Upper lobe of left lung (tissue), 6 donors: ENCODE results near the gene RPS28. TPM values are rescaled to one million over a fixed set of nuclear protein-coding genes. Genes with fewer than 3 reads are reported as not detected.

Experiments
- ATAC-seq, 2 donors: fragments of 200-7000 bp; cut with Tn5 transposase; one replicate each; pipeline ENCODE4 v1.9.1; 2022; ENCODE audit warnings: mild to moderate bottlenecking in 2 of 2, moderate library complexity in 2 of 2; ENCODE audit not compliant: low FRiP score in 2 of 2
- DNase-seq, 2 donors: peaks; one replicate each; pipeline ENCODE4 v3.0.0-alpha.2; 2019 to 2020
- H3K27ac ChIP-seq, 4 donors: fragments of 200-600 bp; sonication (generic); one replicate each; pipeline ENCODE4 v1.5.1; 2016 to 2019
- H3K27me3 ChIP-seq, 4 donors: fragments of 200-600 bp; sonication (generic); one replicate each; pipeline ENCODE4 v1.5.1; 2017 to 2019
- H3K36me3 ChIP-seq, 4 donors: fragments of 200-600 bp; sonication (generic); one replicate each; pipeline ENCODE4 v1.5.1; 2016 to 2019
- H3K4me1 ChIP-seq, 4 donors: fragments of 200-600 bp; sonication (generic); one replicate each; pipeline ENCODE4 v1.5.1; 2018 to 2019
- H3K4me3 ChIP-seq, 4 donors: fragments of 200-600 bp; sonication (generic); one replicate each; pipeline ENCODE4 v1.5.1; 2017 to 2019; ENCODE audit warnings: mild to moderate bottlenecking in 2 of 4, moderate library complexity in 1 of 4
- H3K9me3 ChIP-seq, 4 donors: fragments of 200-600 bp; sonication (generic); one replicate each; pipeline ENCODE4 v1.5.1; 2018 to 2019
- EP300 ChIP-seq, 4 donors: sonication (generic); formaldehyde crosslinking; IDR thresholded peaks; one replicate each; pipeline ENCODE4 v1.5.1; 2017; ENCODE audit warnings: antibody characterized with exemption in 4 of 4, control low read depth in 2 of 4
- POLR2A ChIP-seq, 4 donors: fragments of 450-650 bp; IDR thresholded peaks; one replicate each; pipeline ENCODE4 v1.5.1; 2016 to 2017; ENCODE audit warnings: antibody characterized with exemption in 4 of 4, mild to moderate bottlenecking in 2 of 4
- POLR2AphosphoS5 ChIP-seq, 2 donors: sonication (generic); formaldehyde crosslinking; IDR thresholded peaks; one replicate each; pipeline ENCODE4 v1.5.1; 2017; ENCODE audit warnings: antibody characterized with exemption in 2 of 2
- WGBS, 2 donors: methylation state at CpG; one replicate each; pipeline ENCODE4 v1.1.5; 2017 to 2018; 5-methylcytosine and 5-hydroxymethylcytosine counted together
- total RNA-seq, 6 donors: library from RNA; depleted of rRNA in 4 of 6; stranded (reverse); fragments of >200 nt in 4 of 6; gene quantifications; one replicate each; pipeline versions ENCODE4 v1.1.0 to v1.2.1, GENCODE V29; 2016 to 2021
- TF ChIP-seq, protein P1 (sequence below), 6 experiments: fragments of 450-650 bp in 4 of 6; fragments of 200-600 bp in 2 of 6; sonication (generic) in 2 of 6; IDR thresholded peaks; one replicate each; pipeline ENCODE4 v1.5.1; 2016 to 2019; ENCODE audit warnings: antibody characterized with exemption in 6 of 6
- donor health status: DM: no; HTN: no; CAD: no; lungs with moderate emphysema.
- donor health status: DM: no; HTN: yes; CAD: no; lungs with severe emphysema.

The RPS28 gene
- total RNA-seq, 6 donors from 2014 or later: 282 to 1,919 (median 843) TPM

DNA sequence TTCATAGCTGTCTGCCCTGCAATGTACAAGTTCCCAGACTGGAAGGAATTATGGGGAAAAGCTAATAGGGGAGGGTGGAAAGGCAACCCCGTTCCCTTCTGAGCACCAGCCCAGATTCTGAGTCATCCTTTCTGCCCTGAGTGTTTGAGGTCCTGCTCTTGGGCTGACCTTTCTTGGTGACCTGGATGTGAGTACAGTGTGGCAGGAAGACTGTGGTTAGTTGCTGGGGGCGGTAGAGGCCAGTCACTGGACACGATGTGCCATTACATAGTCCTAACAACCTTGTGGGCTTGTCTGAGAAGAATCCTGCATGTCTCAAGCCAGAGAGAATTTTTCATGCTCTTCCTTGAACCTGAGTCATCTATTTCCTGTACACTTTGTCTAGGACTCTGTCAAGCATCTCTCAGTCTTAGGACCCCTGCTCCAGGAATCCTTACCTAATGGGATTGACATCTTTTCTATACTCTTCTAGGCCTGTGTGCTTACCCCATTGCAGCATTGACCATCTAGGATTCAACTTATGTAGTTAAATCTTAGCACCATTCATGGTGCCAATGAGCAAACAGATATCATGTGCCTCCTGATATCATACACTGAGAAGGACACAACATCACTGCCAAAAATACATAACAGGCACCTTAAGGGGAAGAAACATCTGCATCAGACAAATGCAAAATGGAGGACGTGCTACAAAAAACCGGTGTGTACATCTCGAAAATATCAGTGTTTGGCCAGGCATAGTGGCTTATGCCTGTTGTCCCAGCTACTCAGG lies 34.5 kb downstream of the RPS28 start:
- no peaks in the 10 kb centered on the region for H3K27me3 ChIP-seq
- H3K27ac ChIP-seq: peak overlapping the region in 3 of 4 donors; percentile 4 to 52 (median 48)
- H3K4me1 ChIP-seq: peaks cover 20 to 34% (median 32%) of the 10 kb centered on the region in 4 donors
- TF ChIP-seq POLR2AphosphoS5 (IDR thresholded peaks at IDR 0.05) (peak; percentile 81 to 98), POLR2A (IDR thresholded peaks at IDR 0.05) (no peak), EP300 (IDR thresholded peaks at IDR 0.05) (peak in 2 of 4 donors; percentile 49 to 88)
- TF ChIP-seq, protein P1, sequence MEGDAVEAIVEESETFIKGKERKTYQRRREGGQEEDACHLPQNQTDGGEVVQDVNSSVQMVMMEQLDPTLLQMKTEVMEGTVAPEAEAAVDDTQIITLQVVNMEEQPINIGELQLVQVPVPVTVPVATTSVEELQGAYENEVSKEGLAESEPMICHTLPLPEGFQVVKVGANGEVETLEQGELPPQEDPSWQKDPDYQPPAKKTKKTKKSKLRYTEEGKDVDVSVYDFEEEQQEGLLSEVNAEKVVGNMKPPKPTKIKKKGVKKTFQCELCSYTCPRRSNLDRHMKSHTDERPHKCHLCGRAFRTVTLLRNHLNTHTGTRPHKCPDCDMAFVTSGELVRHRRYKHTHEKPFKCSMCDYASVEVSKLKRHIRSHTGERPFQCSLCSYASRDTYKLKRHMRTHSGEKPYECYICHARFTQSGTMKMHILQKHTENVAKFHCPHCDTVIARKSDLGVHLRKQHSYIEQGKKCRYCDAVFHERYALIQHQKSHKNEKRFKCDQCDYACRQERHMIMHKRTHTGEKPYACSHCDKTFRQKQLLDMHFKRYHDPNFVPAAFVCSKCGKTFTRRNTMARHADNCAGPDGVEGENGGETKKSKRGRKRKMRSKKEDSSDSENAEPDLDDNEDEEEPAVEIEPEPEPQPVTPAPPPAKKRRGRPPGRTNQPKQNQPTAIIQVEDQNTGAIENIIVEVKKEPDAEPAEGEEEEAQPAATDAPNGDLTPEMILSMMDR (IDR thresholded peaks at IDR 0.05): no peak
- H3K4me3 ChIP-seq: no peak overlapping the region
- DNase-seq: peak in 1 of 2 donors; percentile 84
- 57 to 63% methylated on average over 6 of the region's 6 CpGs for WGBS, 2 donors
- H3K9me3 ChIP-seq: peaks cover 0 to 4% (median 0%) of the 10 kb centered on the region in 4 donors
- ATAC-seq: peak; percentile 85 to 88
- no peaks in the 10 kb centered on the region for H3K36me3 ChIP-seq

DNA sequence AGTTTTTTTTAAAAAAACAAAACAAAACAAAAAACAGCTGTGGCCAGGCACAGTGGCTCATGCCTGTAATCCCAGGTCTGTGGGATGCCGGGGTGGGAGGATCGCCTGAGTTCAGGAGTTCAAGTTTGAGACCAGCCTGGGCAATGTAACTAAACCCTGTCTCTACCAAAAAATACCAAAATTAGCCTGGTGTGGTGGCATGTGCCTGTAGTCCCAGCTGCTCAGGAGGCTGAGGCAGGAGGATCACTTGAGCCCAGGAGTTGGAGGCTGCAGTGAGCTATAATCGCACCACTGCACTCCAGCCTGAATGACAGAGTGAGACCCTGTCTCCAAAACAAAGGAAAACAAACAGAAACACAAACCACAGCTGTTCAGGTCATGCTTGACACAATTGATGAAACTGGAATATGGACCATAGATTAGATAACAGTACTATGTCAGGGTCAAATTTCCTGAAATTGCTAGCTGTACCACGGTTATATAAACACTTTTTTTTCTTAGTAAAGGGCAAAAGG lies 35.8 kb downstream of the RPS28 start:
- WGBS, 2 donors: 65 to 78% methylated on average over 4 of the region's 4 CpGs
- Histone ChIP-seq H3K27ac (no peak overlapping the region), H3K36me3 (no peaks in the 10 kb centered on the region), H3K27me3 (no peaks in the 10 kb centered on the region), H3K9me3 (peaks cover 0 to 4% (median 0%) of the 10 kb centered on the region in 4 donors), H3K4me3 (no peak overlapping the region), H3K4me1 (peaks cover 31 to 45% (median 39%) of the 10 kb centered on the region in 4 donors)
- DNase-seq (no peak), ATAC-seq (no peak)
- TF ChIP-seq POLR2A (IDR thresholded peaks at IDR 0.05): no peak
- no peak for TF ChIP-seq POLR2AphosphoS5 (IDR thresholded peaks at IDR 0.05)
- TF ChIP-seq EP300 (IDR thresholded peaks at IDR 0.05): no peak
- TF ChIP-seq, protein P1 (IDR thresholded peaks at IDR 0.05): no peak

DNA sequence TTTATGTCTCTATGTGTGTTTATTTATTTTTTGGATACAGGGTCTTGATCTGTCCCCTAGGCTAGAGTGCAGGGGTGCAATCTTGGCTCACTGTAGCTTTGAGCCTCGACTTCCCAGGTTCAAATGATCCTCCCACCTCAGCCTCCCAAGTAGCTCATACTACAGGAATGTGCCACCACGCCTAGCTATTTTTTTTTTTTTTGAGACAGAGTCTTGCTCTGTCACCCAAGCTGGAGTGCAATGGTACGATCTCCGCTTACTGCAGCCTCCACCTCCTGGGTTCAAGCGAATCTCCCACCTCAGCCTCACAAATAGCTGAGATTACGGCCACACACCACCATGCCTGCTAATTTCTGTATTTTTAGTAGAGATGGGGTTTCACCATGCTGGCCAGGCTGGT lies 37.7 kb downstream of the RPS28 start:
- TF ChIP-seq EP300 (IDR thresholded peaks at IDR 0.05) (no peak), POLR2AphosphoS5 (IDR thresholded peaks at IDR 0.05) (no peak), POLR2A (IDR thresholded peaks at IDR 0.05) (no peak)
- TF ChIP-seq, protein P1 (IDR thresholded peaks at IDR 0.05): no peak
- Histone ChIP-seq H3K4me1 (peaks cover 42 to 51% (median 43%) of the 10 kb centered on the region in 4 donors), H3K9me3 (peaks cover 0 to 4% (median 0%) of the 10 kb centered on the region in 4 donors), H3K27me3 (no peaks in the 10 kb centered on the region), H3K27ac (no peak overlapping the region), H3K4me3 (no peak overlapping the region), H3K36me3 (no peaks in the 10 kb centered on the region)
- DNase-seq (no peak), ATAC-seq (no peak)
- WGBS, 2 donors: 89% methylated on average over 6 of the region's 6 CpGs

DNA sequence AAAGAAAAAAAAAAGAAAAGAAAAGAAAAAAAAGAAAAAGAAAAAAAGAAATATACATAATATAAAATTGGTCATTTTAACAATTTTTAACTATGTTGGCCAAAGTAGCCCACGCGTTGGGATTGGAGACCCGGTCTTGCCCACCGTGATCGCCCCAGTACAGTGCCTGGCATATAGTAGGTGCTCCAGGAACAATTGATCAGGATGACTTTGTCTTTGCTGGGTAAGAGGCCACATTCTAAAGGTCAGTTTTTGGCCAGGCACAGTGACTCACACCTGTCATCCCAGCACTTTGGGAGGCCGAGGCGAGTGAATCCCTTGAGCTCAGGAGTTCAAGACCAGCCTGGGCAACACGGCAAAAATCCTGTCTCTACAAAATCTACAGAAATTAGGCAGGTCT lies 38.9 kb downstream of the RPS28 start:
- DNase-seq: no peak
- Histone ChIP-seq H3K4me3 (no peak overlapping the region), H3K4me1 (peaks cover 36 to 53% (median 45%) of the 10 kb centered on the region in 4 donors), H3K27ac (no peak overlapping the region), H3K27me3 (peaks cover 0 to 3% (median 1%) of the 10 kb centered on the region in 4 donors), H3K36me3 (no peaks in the 10 kb centered on the region), H3K9me3 (peaks cover 0 to 4% (median 0%) of the 10 kb centered on the region in 4 donors)
- 82 to 94% methylated on average over 8 of the region's 8 CpGs for WGBS, 2 donors
- ATAC-seq: no peak
- TF ChIP-seq, protein P1 (IDR thresholded peaks at IDR 0.05): no peak
